Activated naive CD4-positive, alpha-beta T cell treated with anti-CD3 and anti-CD28 coated beads, Interleukin-2, amount 50 U/mL, for 72 hours (primary cell): Measurements from ENCODE around the gene MICU2. TPM values are rescaled to one million over a fixed set of nuclear protein-coding genes. Genes with fewer than 3 reads are reported as not detected.
"Not testable (repeated sequence)": the region's sequence is repeated elsewhere in the genome, so short reads cannot be mapped to it uniquely, and the experiment has no call there.

ENCODE experiments used
- ATAC-seq, 2 donors: fragments of 150-1000 bp; cut with Tn5 transposase; 2 replicates each; pipeline ENCODE4 v1.10.0; 2021; ENCODE audit warnings: mild to moderate bottlenecking in 2 of 2, moderate library complexity in 2 of 2
- DNase-seq, 2 donors: peaks; one replicate each; pipeline ENCODE4 v3.0.0; 2021 to 2022; ENCODE audit warnings: low spot score in 2 of 2
- H3K27ac Mint-ChIP-seq, 2 donors: one replicate each; pipeline ENCODE4 v1.8.0; 2022; ENCODE audit warnings: mild to moderate bottlenecking in 2 of 2, mixed read lengths in 2 of 2
- H3K36me3 Mint-ChIP-seq, 2 donors: one replicate each; pipeline ENCODE4 v1.8.0; 2022; ENCODE audit warnings: mixed read lengths in 2 of 2
- H3K9me3 Mint-ChIP-seq, 2 donors: one replicate each; pipeline ENCODE4 v1.8.0; 2022; ENCODE audit warnings: mixed read lengths in 2 of 2
- total RNA-seq, 2 donors: library from RNA; stranded (reverse); gene quantifications; one replicate each; pipeline ENCODE4 v1.2.3, GENCODE V29; 2022

The MICU2 gene
- total RNA-seq, 2 donors from 2014 or later: 30.1 to 53.2 TPM

GRCh38 chr13:21573920-21574712 lies 29.9 kb downstream of the MICU2 start:
- Mint-ChIP-seq H3K9me3 (no peaks in the 10 kb centered on the region), H3K36me3 (no peaks in the 10 kb centered on the region), H3K27ac (no peak overlapping the region)
- DNase-seq (no peak), ATAC-seq (no peak)

DNA sequence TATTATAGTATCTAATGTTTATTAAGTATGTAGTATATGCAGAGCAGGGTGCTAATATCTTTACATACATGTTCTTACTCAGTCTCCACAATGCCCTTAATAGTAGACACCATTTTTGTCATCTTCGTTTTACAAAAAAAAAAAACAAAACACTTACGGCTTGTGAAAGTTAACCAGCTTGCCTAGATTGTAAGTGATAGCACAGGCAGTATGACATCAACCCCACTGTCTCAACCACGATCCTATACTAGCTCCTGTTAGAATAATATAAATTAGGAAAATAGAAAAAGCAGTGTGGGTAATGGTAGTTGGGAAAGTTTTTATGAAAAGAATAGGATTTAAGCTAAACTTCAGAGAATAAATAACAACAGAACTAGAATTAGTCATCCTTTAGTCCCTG lies 34.3 kb downstream of the MICU2 start:
- Mint-ChIP-seq H3K36me3 (peaks cover 8 to 9% of the 10 kb centered on the region in 2 donors), H3K27ac (no peak overlapping the region), H3K9me3 (no peaks in the 10 kb centered on the region)
- no peak for ATAC-seq
- no peak for DNase-seq

- no peak for ATAC-seq
- Mint-ChIP-seq H3K9me3 (no peaks in the 10 kb centered on the region), H3K27ac (no peak overlapping the region), H3K36me3 (peaks cover 16% of the 10 kb centered on the region in 2 donors)
- DNase-seq: no peak
Measured at GRCh38 chr13:21568854-21569253, 35.1 kb downstream of the MICU2 start.

DNA sequence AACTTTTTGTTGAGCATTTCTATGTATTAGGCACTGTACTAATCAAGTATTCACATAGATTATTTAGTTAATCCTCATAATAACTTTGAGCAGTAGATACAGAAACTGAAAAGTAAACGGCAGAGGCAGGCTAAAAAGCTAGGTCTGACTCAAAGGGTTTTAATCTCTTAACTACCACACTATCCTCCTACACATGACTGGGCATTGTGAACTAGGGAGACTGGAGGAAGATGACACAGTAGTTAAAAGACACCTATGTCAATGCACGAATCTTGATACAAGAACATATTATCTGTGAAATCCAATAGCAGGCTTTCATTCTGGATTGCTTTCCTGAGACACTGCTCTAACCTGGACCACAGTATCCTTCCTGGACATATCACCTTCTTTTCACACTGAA lies 36.3 kb downstream of the MICU2 start:
- ATAC-seq (peak; percentile 66 to 69), DNase-seq (no peak)
- Mint-ChIP-seq H3K36me3 (peaks cover 22 to 28% of the 10 kb centered on the region in 2 donors), H3K27ac (no peak overlapping the region), H3K9me3 (peaks cover 0 to 2% of the 10 kb centered on the region in 2 donors)

DNA sequence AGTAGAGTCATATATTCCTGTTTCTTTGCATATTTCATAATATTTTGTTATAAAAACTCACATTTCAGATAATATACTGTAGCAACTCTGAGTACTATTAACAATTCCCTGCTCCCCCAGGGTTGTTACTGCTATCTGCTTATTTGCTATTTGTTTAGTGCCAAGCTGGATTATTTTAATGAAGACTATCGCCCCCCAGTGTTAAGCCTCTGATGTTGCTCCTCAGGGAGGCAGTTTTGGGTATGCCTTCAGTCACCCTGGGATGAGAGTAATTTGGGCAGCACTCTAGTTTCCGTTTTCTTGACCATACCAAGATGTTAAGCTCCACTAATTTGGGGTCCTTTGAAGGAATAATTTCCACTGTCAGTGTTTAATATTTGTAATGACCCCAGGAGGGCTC lies 46.0 kb downstream of the MICU2 start:
- ATAC-seq (no peak), DNase-seq (no peak)
- Mint-ChIP-seq H3K9me3 (peaks cover 11 to 21% of the 10 kb centered on the region in 2 donors), H3K36me3 (peaks cover 43 to 46% of the 10 kb centered on the region in 2 donors), H3K27ac (no peak overlapping the region)

GRCh38 chr13:21556051-21556450 lies 47.9 kb downstream of the MICU2 start:
- H3K27ac Mint-ChIP-seq: no peak overlapping the region
- H3K36me3 Mint-ChIP-seq: peaks cover 36 to 43% of the 10 kb centered on the region in 2 donors
- DNase-seq: no peak
- ATAC-seq: no peak
- H3K9me3 Mint-ChIP-seq: peaks cover 11 to 14% of the 10 kb centered on the region in 2 donors

GRCh38 chr13:21553261-21553660 lies 50.7 kb downstream of the MICU2 start:
- not testable (repeated sequence) for ATAC-seq, H3K27ac Mint-ChIP-seq, DNase-seq
- H3K9me3 Mint-ChIP-seq: peaks cover 11 to 14% of the 10 kb centered on the region in 2 donors
- peaks cover 34 to 36% of the 10 kb centered on the region in 2 donors for H3K36me3 Mint-ChIP-seq

DNA sequence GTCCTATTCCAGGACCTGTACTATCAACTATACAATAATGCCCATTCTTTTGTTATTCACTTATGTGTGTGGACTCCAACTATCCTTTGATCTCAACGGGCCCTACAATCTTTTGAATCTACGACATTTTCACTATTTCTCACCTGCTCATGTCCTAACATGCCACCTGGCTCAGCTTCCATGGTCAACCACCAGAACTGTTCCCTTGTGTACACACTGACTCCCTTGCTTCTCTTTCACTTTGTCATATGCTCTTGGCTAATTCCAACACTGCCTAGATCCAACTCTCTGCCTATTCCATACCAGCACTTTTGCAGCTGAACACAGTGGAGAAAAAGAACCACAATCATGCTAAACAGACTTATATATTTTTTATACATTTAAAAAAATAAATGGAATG lies 53.1 kb downstream of the MICU2 start:
- peaks cover 7 to 11% of the 10 kb centered on the region in 2 donors for H3K9me3 Mint-ChIP-seq
- DNase-seq (no peak), ATAC-seq (no peak)
- H3K27ac Mint-ChIP-seq: peak overlapping the region in 1 of 2 donors; percentile 4
- H3K36me3 Mint-ChIP-seq: peaks cover 18 to 22% of the 10 kb centered on the region in 2 donors

DNA sequence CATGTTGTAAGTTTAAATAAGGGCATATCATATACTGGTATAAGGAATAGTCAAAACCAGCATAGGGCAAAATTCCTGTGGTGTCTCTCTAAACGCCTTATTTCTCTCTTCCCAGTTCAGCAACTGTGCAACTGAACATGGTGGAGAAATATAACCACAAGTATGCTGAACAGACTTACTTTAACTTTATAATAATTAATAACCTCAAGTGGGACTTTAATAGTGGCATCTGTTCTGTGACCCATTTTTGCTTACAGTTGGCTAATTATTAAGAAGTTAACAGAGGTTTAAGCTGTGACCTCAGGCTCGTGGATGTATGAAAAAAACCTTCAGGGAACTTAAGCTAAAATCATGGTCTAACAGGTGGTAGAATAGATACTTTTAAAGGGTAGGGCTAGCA lies 54.3 kb downstream of the MICU2 start:
- peaks cover 13 to 15% of the 10 kb centered on the region in 2 donors for H3K36me3 Mint-ChIP-seq
- H3K9me3 Mint-ChIP-seq: peaks cover 5 to 11% of the 10 kb centered on the region in 2 donors
- H3K27ac Mint-ChIP-seq: no peak overlapping the region
- ATAC-seq: no peak
- DNase-seq: no peak

- Mint-ChIP-seq H3K9me3 (peaks cover 0 to 5% of the 10 kb centered on the region in 2 donors), H3K36me3 (peaks cover 6% of the 10 kb centered on the region in 2 donors), H3K27ac (no peak overlapping the region)
- no peak for ATAC-seq
- no peak for DNase-seq
Measured at GRCh38 chr13:21548577-21548976, 55.4 kb downstream of the MICU2 start.

DNA sequence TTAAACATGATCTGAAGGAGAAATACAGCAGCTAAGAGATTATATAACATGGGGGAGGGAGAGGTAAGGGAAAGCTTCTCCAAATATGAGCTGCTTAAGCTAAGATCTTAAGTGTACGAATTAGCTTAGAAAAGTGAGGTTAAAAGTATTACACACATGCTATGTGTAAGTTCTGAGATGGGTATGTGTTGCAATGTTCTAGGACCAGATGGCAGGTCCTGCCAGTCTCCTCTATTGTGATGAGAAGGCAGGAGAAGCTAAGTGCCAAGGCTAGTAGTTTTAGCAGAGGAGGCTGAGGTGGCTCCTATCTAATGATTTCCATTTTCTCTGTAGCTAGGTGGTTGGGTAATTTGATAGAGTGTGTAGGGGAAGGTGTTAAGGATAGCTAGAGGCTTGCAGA lies 57.6 kb downstream of the MICU2 start:
- ATAC-seq (no peak), DNase-seq (no peak)
- Mint-ChIP-seq H3K27ac (no peak overlapping the region), H3K36me3 (no peaks in the 10 kb centered on the region), H3K9me3 (no peaks in the 10 kb centered on the region)

DNA sequence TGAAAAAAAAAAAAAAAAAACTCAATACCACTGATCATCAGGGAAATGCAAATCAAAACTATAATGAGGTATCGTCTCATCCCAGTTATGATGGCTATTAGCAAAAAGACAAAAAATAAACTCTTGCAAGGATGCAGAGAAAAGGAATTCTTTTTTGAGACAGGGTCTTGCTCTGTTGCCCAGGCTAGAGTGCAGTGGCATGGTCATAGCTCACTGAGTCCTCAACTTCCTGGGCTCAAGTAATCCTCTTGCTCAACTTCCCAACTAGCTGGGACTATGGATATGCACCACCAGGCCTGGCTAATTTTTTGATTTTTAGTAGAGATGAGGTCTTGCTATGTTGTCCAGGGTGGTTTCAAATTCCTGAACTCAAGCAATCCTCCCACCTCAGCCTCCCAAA lies 59.5 kb downstream of the MICU2 start:
- DNase-seq (no peak), ATAC-seq (no peak)
- Mint-ChIP-seq H3K36me3 (no peaks in the 10 kb centered on the region), H3K9me3 (no peaks in the 10 kb centered on the region), H3K27ac (no peak overlapping the region)

DNA sequence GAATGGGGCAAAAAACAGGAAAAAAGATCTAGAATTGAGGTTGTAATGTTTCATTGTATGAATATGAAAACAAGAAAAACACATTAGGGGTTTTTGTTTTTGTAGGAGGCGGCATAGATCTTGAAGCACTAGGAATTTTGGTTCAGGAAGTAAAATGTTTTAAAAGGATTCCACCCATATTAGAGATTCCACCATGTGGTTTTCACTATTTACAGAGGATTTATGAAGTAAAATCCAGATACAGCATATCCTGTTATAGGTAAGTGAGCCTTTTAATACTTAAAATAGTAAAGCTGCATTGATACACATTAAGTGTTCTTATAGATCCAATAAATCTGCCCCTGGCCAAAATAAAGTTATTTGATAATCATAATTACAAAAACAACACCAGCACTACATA lies 61.4 kb downstream of the MICU2 start:
- DNase-seq (no peak), ATAC-seq (no peak)
- Mint-ChIP-seq H3K9me3 (no peaks in the 10 kb centered on the region), H3K27ac (no peak overlapping the region), H3K36me3 (peaks cover 6 to 14% of the 10 kb centered on the region in 2 donors)

DNA sequence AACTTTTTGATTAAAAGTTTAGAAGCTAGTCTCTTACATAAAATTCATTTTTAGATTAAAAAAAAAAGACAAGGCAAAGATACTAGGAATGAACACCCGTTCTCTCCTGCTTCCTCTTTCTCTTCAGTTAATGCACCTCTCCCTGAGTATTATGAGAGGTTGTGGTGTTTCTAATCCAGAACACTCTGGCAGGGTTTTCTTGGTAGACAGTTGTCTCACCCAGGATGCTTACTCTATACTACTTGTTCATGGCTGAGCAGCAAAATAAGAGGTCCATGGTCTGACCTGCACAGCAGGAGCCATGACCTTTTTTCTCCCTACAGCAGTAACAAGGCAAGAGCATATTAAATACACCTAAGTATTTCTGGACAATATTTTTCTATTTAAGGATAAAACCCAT lies 62.0 kb downstream of the MICU2 start:
- ATAC-seq (no peak), DNase-seq (no peak)
- no peaks in the 10 kb centered on the region for H3K9me3 Mint-ChIP-seq
- H3K27ac Mint-ChIP-seq: no peak overlapping the region
- H3K36me3 Mint-ChIP-seq: peaks cover 6 to 17% of the 10 kb centered on the region in 2 donors

- Mint-ChIP-seq H3K9me3 (no peaks in the 10 kb centered on the region), H3K27ac (no peak overlapping the region), H3K36me3 (peaks cover 6 to 20% of the 10 kb centered on the region in 2 donors)
- DNase-seq (no peak), ATAC-seq (no peak)
Measured at GRCh38 chr13:21541271-21541670, 62.7 kb downstream of the MICU2 start.

DNA sequence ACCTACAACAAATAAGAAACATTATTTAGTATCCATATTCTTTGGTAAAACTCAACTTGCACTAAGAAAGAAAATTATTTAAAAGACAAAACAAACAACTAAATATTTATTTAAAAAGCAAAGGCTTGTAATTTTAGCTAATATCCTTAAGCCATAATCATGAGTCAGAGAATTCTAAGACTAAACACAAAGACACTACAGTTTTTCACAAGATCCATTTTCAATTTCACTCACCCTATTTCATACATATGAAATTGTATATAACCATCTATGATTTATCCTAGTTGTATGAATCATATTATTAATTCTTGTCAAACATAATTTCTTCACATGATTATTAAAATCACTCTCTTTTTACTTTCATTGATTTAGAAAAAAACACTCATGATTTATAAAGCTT lies 64.3 kb downstream of the MICU2 start:
- Mint-ChIP-seq H3K36me3 (peaks cover 6 to 20% of the 10 kb centered on the region in 2 donors), H3K9me3 (no peaks in the 10 kb centered on the region), H3K27ac (no peak overlapping the region)
- DNase-seq (no peak), ATAC-seq (peak in 1 of 2 donors; percentile 40)

DNA sequence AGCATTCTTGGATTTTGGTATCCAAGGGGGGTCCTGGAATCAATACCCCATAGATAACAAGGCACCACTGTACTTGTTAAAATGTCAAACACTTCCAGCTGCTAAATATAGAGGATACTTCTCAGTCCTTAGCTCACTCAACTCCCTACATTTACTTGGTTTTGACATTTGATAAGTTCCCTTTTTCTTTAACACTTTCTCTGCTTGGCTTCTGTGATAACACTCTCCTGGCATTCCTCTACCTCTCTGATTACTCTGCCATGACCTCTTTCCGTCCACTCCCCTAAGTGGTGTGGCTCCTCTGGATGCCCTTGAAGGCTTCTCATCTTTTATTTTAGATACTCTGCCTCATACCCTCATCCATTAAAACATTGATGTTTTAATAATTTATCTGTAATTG lies 65.2 kb downstream of the MICU2 start:
- peaks cover 6 to 20% of the 10 kb centered on the region in 2 donors for H3K36me3 Mint-ChIP-seq
- H3K9me3 Mint-ChIP-seq: no peaks in the 10 kb centered on the region
- ATAC-seq (no peak), DNase-seq (no peak)
- no peak overlapping the region for H3K27ac Mint-ChIP-seq

- peak overlapping the region in 1 of 2 donors; percentile 5 for H3K27ac Mint-ChIP-seq
- H3K9me3 Mint-ChIP-seq: no peaks in the 10 kb centered on the region
- DNase-seq: no peak
- H3K36me3 Mint-ChIP-seq: peaks cover 6 to 20% of the 10 kb centered on the region in 2 donors
- no peak for ATAC-seq
Measured at GRCh38 chr13:21538280-21538679, 65.7 kb downstream of the MICU2 start.
